Cortex of kidney (tissue), 1 donor: ENCODE data around the gene KLHL17.

ENCODE experiments used
- DNase-seq: peaks from one replicate; lab custom pipeline; 2025; lab: John Stamatoyannopoulos, UW

KLHL17 gene

GRCh38 chr1:952201-952600 is 8.2 kb upstream of the KLHL17 start:
- no peak for DNase-seq

- DNase-seq, result no peak
These were observed 7.8 kb upstream of the KLHL17 start for GRCh38 chr1:952603-953002.

GRCh38 chr1:953524-954320 is 6.7 kb upstream of the KLHL17 start:
- DNase-seq, result no peak

- DNase-seq, result no peak
These were observed 5.5 kb upstream of the KLHL17 start for GRCh38 chr1:954927-955326.

GRCh38 chr1:955474-955873 is 4.9 kb upstream of the KLHL17 start:
- no peak for DNase-seq

- DNase-seq, result no peak
These were observed 3.7 kb upstream of the KLHL17 start for GRCh38 chr1:956636-957035.

- DNase-seq, result peak; percentile 43
These were observed 1.3 kb upstream of the KLHL17 start, which contains the start of gene NOC2L for GRCh38 chr1:958823-959730. TSS of gene NOC2L (minus strand) at chr1:959256. CDS start at chr1:959240, 16 bp downstream.

GRCh38 chr1:959731-960362 is 537 bp upstream of the KLHL17 start:
- no peak for DNase-seq

- DNase-seq, result no peak
These were observed 817 bp downstream of the KLHL17 start for GRCh38 chr1:961132-961669.

GRCh38 chr1:962381-963300 is 2.3 kb downstream of the KLHL17 start:
- DNase-seq, result no peak

GRCh38 chr1:963301-963651 is 2.9 kb downstream of the KLHL17 start:
- no peak for DNase-seq

GRCh38 chr1:963746-964525 is 3.6 kb downstream of the KLHL17 start:
- DNase-seq, result no peak

GRCh38 chr1:964691-965525 is 4.5 kb downstream of the KLHL17 start:
- DNase-seq, result no peak

- no peak for DNase-seq
These were observed 5.2 kb downstream of the KLHL17 start for GRCh38 chr1:965526-966134.

GRCh38 chr1:966135-966703 is 5.8 kb downstream of the KLHL17 start, which contains the start of gene PLEKHN1:
TSS of gene PLEKHN1 (plus strand) at chr1:966482. CDS start at chr1:966532, 50 bp downstream.
- no peak for DNase-seq

GRCh38 chr1:966704-967300 is 6.4 kb downstream of the KLHL17 start:
- no peak for DNase-seq

- DNase-seq, result no peak
These were observed 7.3 kb downstream of the KLHL17 start for GRCh38 chr1:967466-968343.
